IPS DF 6.9 (cell line): ENCODE results near the gene JUND.
"Not testable (repeated sequence)": the region's sequence is repeated elsewhere in the genome, so short reads cannot be mapped to it uniquely, and the experiment has no call there.

Experiments
- DNase-seq: peaks from one replicate; pipeline ENCODE4 v3.0.0-alpha.2; 2013; ENCODE audit warnings: low read depth, low spot score
- H3K27ac ChIP-seq: one replicate; pipeline ENCODE4 v1.5.1; 2013; ENCODE audit warnings: low read length, control low read depth
- H3K27me3 ChIP-seq: 2 replicates; pipeline ENCODE4 v1.6.1; 2013; ENCODE audit warnings: mild to moderate bottlenecking, low read length; ENCODE audit not compliant: control insufficient read depth, insufficient read depth
- H3K36me3 ChIP-seq: 2 replicates; pipeline ENCODE4 v1.6.1; 2013; ENCODE audit warnings: low read length; ENCODE audit not compliant: control insufficient read depth, insufficient read depth
- H3K4me1 ChIP-seq: 2 replicates; pipeline ENCODE4 v1.6.1; 2013; ENCODE audit warnings: low read length; ENCODE audit not compliant: control insufficient read depth, insufficient read depth
- H3K4me3 ChIP-seq: 2 replicates; pipeline ENCODE4 v1.5.1; 2013; ENCODE audit warnings: mild to moderate bottlenecking, low read length
- H3K9me3 ChIP-seq: 2 replicates; pipeline ENCODE4 v1.6.1; 2013; ENCODE audit warnings: low read length, inconsistent platforms; ENCODE audit not compliant: control insufficient read depth, insufficient read depth
- WGBS: extraction: QIAGEN DNeasy Blood & Tissue Kit; methylation state at CpG from one replicate; pipeline ENCODE4 v1.1.7; 2013; ENCODE audit warnings: mixed read lengths, missing lambda C conversion rate; ENCODE audit not compliant: insufficient read length, insufficient coverage; 5-methylcytosine and 5-hydroxymethylcytosine counted together

JUND gene

DNA sequence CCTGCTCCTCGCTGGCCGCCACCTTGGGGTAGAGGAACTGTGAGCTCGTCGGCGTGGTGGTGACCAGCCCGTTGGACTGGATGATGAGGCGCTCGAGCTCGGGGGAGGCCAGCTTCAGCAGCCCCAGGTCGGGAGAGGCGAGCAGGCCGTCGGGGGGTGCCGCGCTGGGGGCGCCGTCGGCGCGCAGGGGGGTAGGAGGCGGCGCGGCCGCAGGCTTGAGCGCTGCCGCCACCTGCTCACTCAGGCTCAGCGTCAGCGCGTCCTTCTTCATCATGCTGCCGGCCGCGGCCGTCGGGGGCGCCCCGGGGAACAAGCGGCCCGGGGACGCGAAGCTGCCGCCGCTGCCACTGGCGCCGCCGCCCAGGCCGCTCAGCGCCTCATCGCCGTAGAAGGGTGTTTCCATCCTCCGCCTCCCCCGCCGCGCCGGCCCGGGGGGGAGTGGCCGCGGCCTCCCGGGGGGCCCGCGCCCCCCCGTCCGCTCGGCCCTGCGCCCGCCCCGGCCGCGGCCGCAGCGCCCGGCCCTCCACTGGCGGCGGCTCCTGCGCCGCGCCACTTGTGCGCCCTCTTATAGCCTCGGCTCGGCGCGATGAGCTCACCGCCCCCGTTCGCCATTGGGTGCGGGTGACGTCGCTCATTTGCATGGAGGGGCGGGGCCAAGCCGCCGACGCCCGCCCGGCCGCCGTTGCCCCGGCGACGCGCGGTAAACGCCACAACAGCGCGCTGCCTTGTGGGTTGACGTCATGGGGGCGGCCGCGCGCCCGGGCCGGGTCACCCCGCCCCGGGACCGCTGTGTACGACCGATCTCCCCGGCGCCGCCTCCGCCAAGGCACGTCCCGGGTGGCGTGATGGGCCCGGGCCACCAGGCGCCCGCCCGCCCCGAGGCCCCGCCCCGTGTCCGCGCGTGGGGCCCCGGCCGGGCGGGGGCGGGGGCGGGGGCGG is at the start of gene JUND:
Gene JUND (minus strand): TSS at position 541 of the 939 bp plus-strand sequence. CDS start 138 bp downstream, at position 403.
- no CpG with 5 or more reads among the region's 138 CpGs for WGBS
- DNase-seq = no peak
- Histone ChIP-seq H3K27me3 (no peaks in the 10 kb centered on the region), H3K36me3 (no peaks in the 10 kb centered on the region; the same call in 1 of the 2 replicates), H3K4me1 (peaks cover 2% of the 10 kb centered on the region; the same call in 1 of the 2 replicates), H3K4me3 (peak within 1 kb of the TSS; percentile 75), H3K9me3 (no peaks in the 10 kb centered on the region), H3K27ac (peak within 1 kb of the TSS; percentile 61)

GRCh38 chr19:18330868-18331267 is 49.4 kb upstream of the JUND start:
- Histone ChIP-seq H3K27ac (no peak overlapping the region), H3K27me3 (no peaks in the 10 kb centered on the region)
- no CpG with 5 or more reads among the region's 9 CpGs for WGBS

DNA sequence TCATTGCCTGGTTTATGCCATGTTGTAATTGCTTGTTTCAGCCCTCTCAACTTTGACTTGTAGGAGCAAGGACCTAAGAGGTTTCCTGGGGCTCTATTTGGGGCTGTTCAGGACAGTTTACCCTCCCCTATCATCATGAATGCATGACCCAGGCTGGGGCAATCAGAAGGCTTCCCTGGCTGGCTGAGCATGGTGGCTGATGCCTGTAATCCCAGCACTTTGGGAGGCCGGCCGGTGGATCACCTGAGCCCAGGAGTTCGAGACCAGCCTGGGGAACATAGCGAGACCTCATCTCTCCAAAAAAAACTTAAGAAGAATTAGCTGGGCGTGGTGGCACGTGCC is 47.6 kb upstream of the JUND start:
- DNase-seq = no peak
- peak overlapping the region; percentile 24; the same call in 1 of the 2 replicates for H3K4me3 ChIP-seq
- no peaks in the 10 kb centered on the region for H3K36me3 ChIP-seq
- WGBS = no CpG with 5 or more reads among the region's 6 CpGs
- H3K27me3 ChIP-seq = no peaks in the 10 kb centered on the region
- H3K27ac ChIP-seq = no peak overlapping the region
- no peaks in the 10 kb centered on the region for H3K9me3 ChIP-seq
- no peaks in the 10 kb centered on the region for H3K4me1 ChIP-seq

More at GRCh38 chr19:18330868-18331267, 49.4 kb upstream of the JUND start:
- Histone ChIP-seq H3K9me3 (no peaks in the 10 kb centered on the region), H3K36me3 (no peaks in the 10 kb centered on the region), H3K4me1 (no peaks in the 10 kb centered on the region; the same call in 1 of the 2 replicates), H3K4me3 (no peak overlapping the region)
- no peak for DNase-seq

DNA sequence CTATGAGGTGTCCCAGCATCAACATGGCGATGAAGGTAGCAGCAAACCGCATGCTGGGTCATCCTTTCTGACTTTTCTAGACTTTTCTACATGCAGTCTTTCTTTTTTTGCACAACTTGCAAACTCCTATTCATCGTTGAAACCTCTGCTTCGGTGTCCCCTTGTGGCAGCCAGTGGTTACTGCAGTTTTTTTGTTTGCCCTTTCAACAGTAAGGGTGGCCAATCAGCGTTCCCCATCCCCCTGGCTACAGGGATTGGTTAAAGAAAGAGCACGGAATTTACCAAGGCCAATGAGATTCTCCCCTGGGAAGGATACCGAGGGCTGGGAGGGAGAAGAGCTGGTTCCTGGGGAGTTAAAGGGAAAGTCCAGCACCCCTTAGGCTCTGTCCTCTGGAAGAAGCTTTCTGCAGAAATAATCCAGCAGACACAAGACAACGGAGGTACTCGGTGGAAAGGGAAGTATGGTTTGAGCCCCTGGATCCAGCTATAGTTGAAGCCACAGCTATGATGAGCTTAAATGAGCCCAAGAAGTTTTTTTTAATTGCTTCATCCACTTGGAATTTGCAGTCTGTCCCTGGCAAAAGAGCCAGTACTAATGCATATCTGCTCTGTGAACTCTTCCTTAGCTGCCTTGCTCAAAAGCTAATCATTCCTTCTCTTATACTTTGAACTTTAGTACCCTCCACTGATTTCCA is 47.1 kb upstream of the JUND start:
- no peak overlapping the region for H3K27ac ChIP-seq
- no peak for DNase-seq
- H3K4me1 ChIP-seq = no peaks in the 10 kb centered on the region
- H3K4me3 ChIP-seq = peak overlapping the region; percentile 24; the same call in 1 of the 2 replicates
- no CpG with 5 or more reads among the region's 9 CpGs for WGBS
- H3K36me3 ChIP-seq = no peaks in the 10 kb centered on the region
- no peaks in the 10 kb centered on the region for H3K27me3 ChIP-seq
- H3K9me3 ChIP-seq = no peaks in the 10 kb centered on the region

DNA sequence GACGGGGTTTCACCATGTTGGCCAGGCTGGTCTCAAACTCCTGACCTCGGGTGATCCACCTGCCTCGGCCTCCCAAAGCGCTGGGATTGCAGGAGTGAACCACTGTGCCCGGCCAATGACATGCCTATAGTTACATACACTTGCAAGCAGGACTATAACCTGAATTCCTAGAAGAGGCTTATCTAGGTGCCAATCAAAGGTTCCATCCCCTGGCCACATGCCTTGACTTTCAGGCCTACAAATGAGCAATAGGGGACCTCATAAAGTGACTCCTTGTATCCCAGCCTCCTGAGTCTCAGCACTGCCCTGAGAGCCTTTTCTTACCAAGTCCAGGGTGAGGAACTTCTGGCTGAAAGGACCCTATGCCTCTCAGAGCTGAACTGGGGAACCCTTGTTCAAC is 45.4 kb upstream of the JUND start:
- Histone ChIP-seq H3K27me3 (no peaks in the 10 kb centered on the region), H3K4me3 (no peak overlapping the region), H3K36me3 (no peaks in the 10 kb centered on the region), H3K9me3 (no peaks in the 10 kb centered on the region), H3K27ac (no peak overlapping the region), H3K4me1 (no peaks in the 10 kb centered on the region)
- no CpG with 5 or more reads among the region's 5 CpGs for WGBS
- DNase-seq = no peak

GRCh38 chr19:18324373-18324731 is 42.9 kb upstream of the JUND start:
- not testable (repeated sequence) for H3K27me3 ChIP-seq, H3K36me3 ChIP-seq, H3K4me1 ChIP-seq, H3K9me3 ChIP-seq, H3K27ac ChIP-seq, DNase-seq, H3K4me3 ChIP-seq
- no CpG with 5 or more reads among the region's 6 CpGs for WGBS

- Histone ChIP-seq H3K4me3 (peak within 1 kb of the TSS; percentile 65; the same call in 1 of the 2 replicates), H3K9me3 (no peaks in the 10 kb centered on the region), H3K27me3 (no peaks in the 10 kb centered on the region), H3K36me3 (no peaks in the 10 kb centered on the region), H3K27ac (no peak within 1 kb of the TSS), H3K4me1 (no peaks in the 10 kb centered on the region)
- peak; percentile 98 for DNase-seq
- WGBS = no CpG with 5 or more reads among the region's 75 CpGs
Measured at GRCh38 chr19:18322759-18323460, 41.5 kb upstream of the JUND start, which contains the start of gene LSM4. Gene LSM4, minus strand, starts transcription at chr19:18323076. Its CDS starts 56 bp downstream, at chr19:18323020.

GRCh38 chr19:18322318-18322758 is 40.9 kb upstream of the JUND start:
- DNase-seq = no peak
- no CpG with 5 or more reads among the region's 7 CpGs for WGBS

DNA sequence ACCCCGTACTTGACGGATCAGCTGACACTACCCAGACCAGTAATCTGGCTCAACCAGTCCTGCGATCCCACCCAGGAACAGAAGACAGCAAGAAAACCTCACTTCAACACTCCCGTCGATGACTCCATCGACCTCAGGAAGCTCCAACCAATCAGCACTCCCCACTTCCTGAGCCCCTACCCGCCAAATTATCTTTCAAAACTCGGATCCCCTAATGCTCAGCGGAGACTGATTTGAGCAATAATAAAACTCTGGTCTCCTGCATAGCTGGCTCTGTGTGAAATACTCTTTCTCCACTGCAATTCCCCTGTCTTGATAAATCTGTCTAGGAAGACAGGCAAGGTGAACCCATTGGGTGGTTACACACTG is 40.3 kb upstream of the JUND start:
- no peak overlapping the region for H3K27ac ChIP-seq
- DNase-seq = no peak
- H3K27me3 ChIP-seq = no peaks in the 10 kb centered on the region
- H3K4me3 ChIP-seq = no peak overlapping the region; the same call in 1 of the 2 replicates
- no CpG with 5 or more reads among the region's 9 CpGs for WGBS
- no peaks in the 10 kb centered on the region for H3K4me1 ChIP-seq
- no peaks in the 10 kb centered on the region for H3K9me3 ChIP-seq
- no peaks in the 10 kb centered on the region for H3K36me3 ChIP-seq

More at GRCh38 chr19:18322318-18322758, 40.9 kb upstream of the JUND start:
- no peaks in the 10 kb centered on the region for H3K4me1 ChIP-seq
- H3K27me3 ChIP-seq = no peaks in the 10 kb centered on the region
- H3K4me3 ChIP-seq = peak overlapping the region; percentile 65; the same call in 1 of the 2 replicates
- no peaks in the 10 kb centered on the region for H3K9me3 ChIP-seq
- H3K27ac ChIP-seq = no peak overlapping the region
- no peaks in the 10 kb centered on the region for H3K36me3 ChIP-seq
